GM12875 (cell line): Measurements from ENCODE around the gene CEMIP.

Experiments
- H3K4me3 ChIP-seq: one replicate; pipeline ENCODE4 v1.5.1; 2011; ENCODE audit warnings: low read depth, low read length, control low read depth
- CTCF ChIP-seq: IDR thresholded peaks from 2 replicates; pipeline ENCODE4 v1.5.1; 2011; ENCODE audit warnings: low read depth, mild to moderate bottlenecking, control low read depth, inconsistent platforms, low read length, moderate library complexity, borderline replicate concordance; ENCODE audit not compliant: insufficient read depth

CEMIP gene

GRCh38 chr15:80979538-80980200 is 200.5 kb downstream of the CEMIP start:
- no peak overlapping the region for H3K4me3 ChIP-seq
- no peak for TF ChIP-seq CTCF

DNA sequence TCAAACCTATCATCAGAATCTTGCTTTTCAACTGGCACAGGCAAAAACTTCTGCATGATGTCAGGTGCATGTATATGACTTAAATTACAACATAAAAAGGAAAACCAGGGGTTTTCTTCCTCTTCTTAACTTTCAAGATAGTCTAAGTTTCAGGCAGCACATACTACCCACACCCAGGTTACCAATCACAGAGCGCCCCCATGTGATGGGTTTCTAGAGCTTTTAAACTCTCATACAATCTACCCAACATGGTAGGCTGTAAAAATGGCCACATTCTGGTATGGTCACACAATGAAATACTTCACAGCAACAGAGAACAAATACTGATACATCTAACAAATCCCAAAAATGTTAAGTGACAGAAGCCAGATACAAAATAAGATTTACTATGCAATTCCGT is 203.0 kb downstream of the CEMIP start:
- peak; percentile 53; the same call in 1 of the 2 replicates for TF ChIP-seq CTCF
- H3K4me3 ChIP-seq: no peak overlapping the region

GRCh38 chr15:80982839-80983238 is 203.7 kb downstream of the CEMIP start:
- no peak overlapping the region for H3K4me3 ChIP-seq

DNA sequence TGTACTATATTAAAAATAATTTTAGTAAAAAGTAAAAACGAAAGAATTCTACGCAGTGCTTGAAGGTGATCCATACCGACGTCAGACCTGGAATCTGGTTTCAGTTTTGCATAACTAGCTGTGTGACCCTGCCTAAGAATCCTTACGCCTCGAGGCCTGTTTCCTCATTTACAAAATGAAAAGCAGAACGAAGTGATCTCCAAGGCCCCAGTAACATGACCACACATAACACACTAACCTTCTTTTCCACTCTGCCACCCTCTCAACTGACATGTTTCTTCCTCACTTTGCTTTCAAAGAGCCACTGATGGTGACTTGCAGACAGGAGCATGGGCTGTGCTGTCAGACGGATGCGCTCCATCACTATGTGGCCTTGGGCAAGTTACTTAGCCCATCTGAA is 205.7 kb downstream of the CEMIP start:
- no peak overlapping the region for H3K4me3 ChIP-seq
- no peak for TF ChIP-seq CTCF

More at GRCh38 chr15:80982839-80983238, 203.7 kb downstream of the CEMIP start:
- no peak for TF ChIP-seq CTCF

DNA sequence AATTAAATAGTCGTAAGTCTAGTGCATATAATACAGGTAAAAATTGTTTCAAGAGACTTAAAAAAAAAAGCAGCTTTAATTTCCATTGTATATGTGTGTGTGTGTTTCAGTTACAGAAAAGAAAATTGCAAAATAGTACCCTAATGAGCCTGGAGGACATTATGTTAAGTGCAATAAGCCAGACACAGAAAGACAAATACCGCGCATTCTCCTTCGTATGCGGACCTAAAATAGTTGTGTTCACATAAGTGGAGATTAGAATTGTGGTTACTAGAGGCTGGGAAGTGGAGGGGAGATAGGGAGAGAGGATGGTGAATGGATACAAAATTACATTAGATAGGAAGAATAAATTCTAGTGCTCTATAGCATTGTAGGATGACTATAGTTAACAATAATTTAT is 206.8 kb downstream of the CEMIP start:
- no peak overlapping the region for H3K4me3 ChIP-seq
- no peak for TF ChIP-seq CTCF

GRCh38 chr15:80986487-80986886 is 207.3 kb downstream of the CEMIP start:
- no peak overlapping the region for H3K4me3 ChIP-seq
- no peak for TF ChIP-seq CTCF

GRCh38 chr15:80988148-80988796 is 209.1 kb downstream of the CEMIP start:
- peak overlapping the region; percentile 97 for H3K4me3 ChIP-seq
- TF ChIP-seq CTCF: no peak
